K562 (cell line): ENCODE data around the gene PNMA6F. TPM values are rescaled to one million over a fixed set of nuclear protein-coding genes. Genes with fewer than 3 reads are reported as not detected.

Experiments
- ATAC-seq: fragments of 200-7000 bp; cut with Tn5 transposase; 3 replicates; pipeline ENCODE4 v1.9.1; 2020; ENCODE audit warnings: moderate library complexity
- BruUV-seq: library from RNA; stranded (reverse); fragments of 400-500 nt; replicated peaks from 2 replicates; lab custom pipeline; 2021; lab: Mats Ljungman, UMichigan
- CTCF ChIA-PET: fragments of 300-600 bp; formaldehyde crosslinking; extraction: SDS; loops from one replicate; lab custom pipeline; 2021; ENCODE audit warnings: low intra/inter-chr PET ratio; lab: Yijun Ruan, JAX
- POLR2A ChIA-PET: fragments of 300-600, 350-650 bp; sonication (Branson Sonifier 250); formaldehyde crosslinking; extraction: SDS; loops from one replicate; lab custom pipeline; 2021; ENCODE audit warnings: antibody characterized with exemption, inconsistent platforms; lab: Yijun Ruan, JAX
- DNase-seq, 4 experiments: peaks; one replicate each; pipeline versions ENCODE4 v3.0.0 to v3.0.0-alpha.2; 2011 to 2018; ENCODE audit warnings: low spot score in 3 of 4, mixed read lengths in 3 of 4; ENCODE audit errors: extremely low read depth in 1 of 4
- FAIRE-seq: peaks from 2 replicates; lab custom pipeline; 2011; peaks lifted over from hg19 to GRCh38; lab: Jason Lieb, UNC
- H2AFZ ChIP-seq: 2 replicates; pipeline ENCODE4 v1.6.0; 2011; ENCODE audit warnings: low read depth, low read length, control low read depth, inconsistent platforms
- H3K27ac ChIP-seq: fragments of 200-600 bp; 3 replicates; pipeline ENCODE4 v1.8.0; 2011; ENCODE audit warnings: low read depth, mild to moderate bottlenecking, control low read depth, inconsistent platforms, low read length, moderate library complexity, mixed read lengths; ENCODE audit errors: extremely low read depth
- H3K27me3 ChIP-seq, 2 experiments: fragments of 300-600 bp in 1 of 2; 2 replicates in 1 of 2; 3 replicates in 1 of 2; pipeline versions ENCODE4 v1.6.0 to v1.8.0; 2011; ENCODE audit warnings: inconsistent platforms in 2 of 2, low read length in 2 of 2, mild to moderate bottlenecking in 1 of 2, mixed read lengths in 1 of 2, moderate library complexity in 1 of 2; ENCODE audit not compliant: control insufficient read depth in 2 of 2, insufficient read depth in 2 of 2
- H3K36me3 ChIP-seq: fragments of 300-600 bp; 3 replicates; pipeline ENCODE4 v1.8.0; 2011; ENCODE audit warnings: mild to moderate bottlenecking, low read length, inconsistent platforms; ENCODE audit not compliant: control insufficient read depth, insufficient read depth
- H3K4me1 ChIP-seq, 2 experiments: fragments of 200-600 bp in 1 of 2; replicated peaks in 1 of 2; 2 replicates in 1 of 2; 3 replicates in 1 of 2; pipeline versions ENCODE4 v1.5.1 to v1.8.0; 2011; ENCODE audit warnings: inconsistent platforms in 2 of 2, low read length in 2 of 2, mild to moderate bottlenecking in 1 of 2, mixed read lengths in 1 of 2, moderate library complexity in 1 of 2; ENCODE audit not compliant: control insufficient read depth in 2 of 2, insufficient read depth in 2 of 2
- H3K4me2 ChIP-seq: 2 replicates; pipeline ENCODE4 v1.6.1; 2011; ENCODE audit warnings: low read length, control low read depth, inconsistent platforms, mixed read lengths; ENCODE audit not compliant: insufficient read depth
- H3K4me3 ChIP-seq: fragments of 200-600 bp; sonication (generic), shearing (Covaris generic); 2 replicates; pipeline ENCODE4 v1.5.1; 2016; ENCODE audit warnings: control low read depth, inconsistent platforms
- H3K79me2 ChIP-seq: fragments of 200-600 bp; 3 replicates; pipeline ENCODE4 v1.8.0; 2011; ENCODE audit warnings: low read length, inconsistent platforms; ENCODE audit not compliant: control insufficient read depth, insufficient read depth
- H3K9ac ChIP-seq, 2 experiments: 2 replicates each; pipeline versions ENCODE4 v1.6.0 to v1.6.1; 2011; ENCODE audit warnings: low read depth in 2 of 2, low read length in 2 of 2, control low read depth in 1 of 2, inconsistent platforms in 1 of 2, mild to moderate bottlenecking in 1 of 2, mixed read lengths in 1 of 2; ENCODE audit not compliant: insufficient read depth in 1 of 2
- H3K9me1 ChIP-seq: one replicate; pipeline ENCODE4 v1.6.0; 2011; ENCODE audit warnings: inconsistent platforms, mild to moderate bottlenecking, low read length, moderate library complexity; ENCODE audit not compliant: control insufficient read depth, insufficient read depth
- H3K9me3 ChIP-seq: replicated peaks from 2 replicates; pipeline ENCODE4 v1.5.1; 2011; ENCODE audit warnings: low read depth, low read length, inconsistent platforms; ENCODE audit not compliant: control insufficient read depth, insufficient read depth
- H4K20me1 ChIP-seq: replicated peaks from 2 replicates; pipeline ENCODE4 v1.6.1; 2011; ENCODE audit warnings: low read length, inconsistent platforms, mixed read lengths; ENCODE audit not compliant: control insufficient read depth, insufficient read depth
- BCOR ChIP-seq: fragments of 450-650 bp; IDR thresholded peaks from 2 replicates; pipeline ENCODE4 v1.6.1; 2016
- CSDE1 ChIP-seq, 2 experiments: fragments of 450-650 bp; IDR thresholded peaks; 2 replicates each; pipeline ENCODE4 v1.6.1; 2016; ENCODE audit warnings: mild to moderate bottlenecking in 1 of 2
- ETS1 ChIP-seq: conservative IDR thresholded peaks from 2 replicates; pipeline ENCODE4 v1.6.1; 2011; ENCODE audit warnings: low read depth, mild to moderate bottlenecking, low read length; ENCODE audit not compliant: control insufficient read depth
- GATAD2A ChIP-seq: fragments of 450-650 bp; IDR thresholded peaks from 2 replicates; pipeline ENCODE4 v1.6.1; 2017
- HMG20B ChIP-seq: fragments of 250-450 bp; sonication (Bioruptor Pico); IDR thresholded peaks from 2 replicates; pipeline ENCODE4 v1.5.0; 2021; ENCODE audit warnings: mild to moderate bottlenecking
- HNRNPLL ChIP-seq: fragments of 200-400 bp; formaldehyde crosslinking; IDR thresholded peaks from 2 replicates; pipeline ENCODE4 v1.6.1; 2017; ENCODE audit warnings: low read length, low read depth, mild to moderate bottlenecking; ENCODE audit not compliant: poor library complexity, severe bottlenecking
- NUFIP1 ChIP-seq: fragments of 450-650 bp; IDR thresholded peaks from 2 replicates; pipeline ENCODE4 v1.6.1; 2018; ENCODE audit not compliant: partially characterized antibody
- RBM22 ChIP-seq: fragments of 200-400 bp; formaldehyde crosslinking; IDR thresholded peaks from 2 replicates; pipeline ENCODE4 v1.6.1; 2018; ENCODE audit warnings: low read length, low read depth; ENCODE audit not compliant: poor library complexity, severe bottlenecking
- RFX5 ChIP-seq: IDR thresholded peaks from 2 replicates; pipeline ENCODE4 v1.6.1; 2011; ENCODE audit warnings: low read depth, mild to moderate bottlenecking, improper control_type of control experiment, low read length
- RNF219 ChIP-seq: fragments of 250-450 bp; sonication (Bioruptor Pico); IDR thresholded peaks from 2 replicates; pipeline ENCODE4 v1.5.0; 2022; ENCODE audit warnings: mild to moderate bottlenecking
- SRF ChIP-seq, 2 experiments: fragments of 250-450, 450-650 bp in 1 of 2; sonication (Bioruptor Pico) in 1 of 2; sonication (generic) in 1 of 2; formaldehyde crosslinking; IDR thresholded peaks; 2 replicates each; pipeline versions ENCODE4 v1.5.0 to v1.5.1; 2020 to 2022; ENCODE audit warnings: mild to moderate bottlenecking in 1 of 2, missing genetic modification reagents in 1 of 2
- ZNF311 ChIP-seq: fragments of 250-450 bp; sonication (Bioruptor Pico); IDR thresholded peaks from 2 replicates; pipeline ENCODE4 v1.4.0; 2020; ENCODE audit warnings: mild to moderate bottlenecking, moderate library complexity
- ZNF324 ChIP-seq: fragments of 250-450 bp; sonication (Bioruptor Pico); IDR thresholded peaks from 2 replicates; pipeline ENCODE4 v1.4.0; 2020; ENCODE audit warnings: mild to moderate bottlenecking
- ZNF75A ChIP-seq: fragments of 450-650 bp; formaldehyde crosslinking; IDR thresholded peaks from 2 replicates; pipeline ENCODE4 v1.4.0; 2020; ENCODE audit warnings: mild to moderate bottlenecking
- WGBS: fragments of 100-300 bp; shearing (Covaris generic); methylation state at CpG from one replicate; pipeline ENCODE4 v1.1.6; 2016; ENCODE audit warnings: low coverage, mixed read lengths; ENCODE audit not compliant: insufficient coverage; ENCODE audit errors: missing lambda C conversion rate; 5-methylcytosine and 5-hydroxymethylcytosine counted together
- in situ Hi-C: fragments of 300-500 bp; cut with MboI; formaldehyde crosslinking; loops from 4 replicates; pipeline ENCODE4 v1.15.0; 2018; ENCODE audit warnings: inconsistent platforms, mixed read lengths
- intact Hi-C: fragments of 100-400 bp; cut with micrococcal nuclease; formaldehyde crosslinking; loops from 2 replicates; pipeline ENCODE4 v1.14.2; 2022
- polyA plus RNA-seq, 8 experiments: library from polyadenylated mRNA; depleted of rRNA in 4 of 8; stranded (reverse) in 5 of 8; unstranded in 3 of 8; fragments of >200 nt; fragmentation: Nextera tagmentation in 2 of 8; fragmentation: Illumina TruSeq in 1 of 8; extraction: Ambion mirVana in 2 of 8; extraction: Trizol in 1 of 8; gene quantifications; 2 replicates each; pipeline versions ENCODE4 v1.2.1 to v1.2.3, GENCODE V29; 2011 to 2014; ENCODE audit warnings: inconsistent platforms in 1 of 8, missing spikeins in 1 of 8
- total RNA-seq, 7 experiments: library from RNA; depleted of rRNA in 6 of 7; stranded (reverse); fragments of >200 nt in 6 of 7; fragmentation: Illumina TruSeq in 2 of 7; extraction: Trizol in 2 of 7; gene quantifications; 2 replicates each; pipeline versions ENCODE4 v1.2.1 to v1.2.3, GENCODE V29; 2011 to 2021; ENCODE audit warnings: low replicate concordance in 1 of 7

Gene PNMA6F
- total and polyA plus RNA-seq, 9 of the 15 experiments (the other 6 are each of a cell fraction or from before 2014, with no cell fraction given) = not detected

DNA sequence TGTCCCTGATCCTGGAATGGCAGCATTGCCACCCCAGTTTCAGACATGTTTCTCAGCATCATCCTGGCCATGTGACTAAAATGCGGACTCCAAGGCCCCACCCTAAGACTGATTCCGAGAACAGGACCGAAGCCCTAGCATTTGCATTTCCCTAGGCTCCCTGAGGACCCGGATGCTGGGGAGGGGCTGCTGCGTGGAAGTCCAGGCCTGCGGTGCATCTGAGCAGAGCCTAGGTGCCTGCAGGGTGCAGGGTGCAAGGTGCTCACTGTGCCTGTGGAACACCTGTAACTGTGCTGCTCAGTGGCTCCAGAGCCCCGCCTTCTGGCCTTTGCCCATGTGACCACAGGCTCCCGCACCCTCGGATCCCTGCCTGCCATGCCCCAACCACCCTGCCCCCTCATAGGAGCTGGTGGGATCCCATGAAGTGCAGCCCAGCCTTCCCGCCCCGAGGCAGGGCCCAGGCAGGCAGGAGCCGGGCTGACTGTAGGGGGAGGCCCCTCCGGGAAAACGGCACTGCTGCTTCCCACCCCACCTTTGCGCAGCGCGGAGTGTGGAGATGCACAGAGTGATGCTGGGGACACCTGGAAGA lies 14.9 kb downstream of the PNMA6F start:
- no TSS peak for BruUV-seq
- FAIRE-seq = no peak

DNA sequence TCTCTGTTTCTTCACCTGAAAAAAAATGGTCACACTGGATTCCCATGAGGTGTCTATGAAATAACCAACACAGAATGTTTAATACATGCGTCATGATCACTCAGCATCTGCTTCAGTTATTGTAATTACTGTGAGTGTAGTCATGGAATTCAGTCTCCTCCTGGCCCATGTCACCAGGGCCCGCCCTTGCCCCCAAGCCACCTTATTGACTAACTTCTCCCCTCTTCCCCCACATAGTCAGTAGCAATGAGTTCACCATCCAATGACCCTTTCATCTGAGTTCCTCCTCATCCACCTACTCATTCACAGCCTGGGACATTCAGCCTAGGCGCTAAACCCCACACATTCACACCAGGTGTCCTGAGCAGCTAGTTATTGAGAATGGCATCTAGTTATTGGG lies 15.6 kb downstream of the PNMA6F start:
- Histone ChIP-seq H3K4me3 (no peak overlapping the region), H4K20me1 (no peaks in the 10 kb centered on the region), H3K79me2 (no peaks in the 10 kb centered on the region), H3K36me3 (no peaks in the 10 kb centered on the region), H3K9me3 (no peaks in the 10 kb centered on the region), H3K9me1 (no peaks in the 10 kb centered on the region), H3K4me1 (peaks cover 0 to 4% of the 10 kb centered on the region in 2 experiments; a peak in 3 of 5 replicates), H2AFZ (no peak overlapping the region), H3K27me3 (peaks cover 0 to 38% of the 10 kb centered on the region in 2 experiments; a peak in 2 of 5 replicates), H3K9ac (no peak overlapping the region), H3K27ac (no peak overlapping the region), H3K4me2 (no peak overlapping the region)
- no TSS peak for BruUV-seq
- ATAC-seq (no peak), FAIRE-seq (no peak), DNase-seq (no peak)
- POLR2A ChIA-PET = interaction anchor here (0.8 kb wide), 1 partner anchor 49 kb away, joined by 3 read pairs; no protein-coding TSS in a partner anchor
- in situ Hi-C loops (no loop called here), intact Hi-C loops (no loop called here)
- CTCF ChIA-PET = no interaction called here
- 53% methylated on average over 3 of the region's 3 CpGs for WGBS
- TF ChIP-seq ETS1 (no peak), GATAD2A (no peak), RBM22 (no peak), ZNF324 (CRISPR knock-in tag) (no peak), ZNF311 (CRISPR knock-in tag) (no peak), HMG20B (CRISPR knock-in tag) (no peak), HNRNPLL (no peak), RNF219 (no peak), NUFIP1 (no peak), BCOR (no peak)

More for the DNA sequence above, 14.9 kb downstream of the PNMA6F start:
- DNase-seq (no peak), ATAC-seq (no peak)
- Histone ChIP-seq H4K20me1 (no peaks in the 10 kb centered on the region), H2AFZ (no peak overlapping the region), H3K4me2 (no peak overlapping the region), H3K4me1 (peaks cover 0 to 4% of the 10 kb centered on the region in 2 experiments; a peak in 3 of 5 replicates), H3K9me1 (no peaks in the 10 kb centered on the region), H3K79me2 (no peaks in the 10 kb centered on the region), H3K27me3 (peaks cover 0 to 38% of the 10 kb centered on the region in 2 experiments; a peak in 2 of 5 replicates), H3K9me3 (no peaks in the 10 kb centered on the region), H3K9ac (no peak overlapping the region; a peak in 1 of 4 replicates), H3K4me3 (no peak overlapping the region), H3K27ac (no peak overlapping the region), H3K36me3 (no peaks in the 10 kb centered on the region)
- intact Hi-C loops (no loop called here), in situ Hi-C loops (no loop called here)
- CTCF ChIA-PET = no interaction called here
- WGBS = 21% methylated on average over 13 of the region's 17 CpGs
- POLR2A ChIA-PET = interaction anchor here (0.8 kb wide), 1 partner anchor 48 kb away, joined by 3 read pairs; no protein-coding TSS in a partner anchor
- TF ChIP-seq CSDE1 (IDR thresholded peaks at IDR 0.05) (no peak), SRF (CRISPR knock-in tag; IDR thresholded peaks at IDR 0.05) (no peak), ZNF75A (CRISPR knock-in tag) (no peak), RFX5 (no peak)
